Upper lobe of left lung (tissue), 4 donors: Measurements from ENCODE around the gene MRPS2.

Source experiments
- EP300 ChIP-seq, 4 donors: sonication (generic); formaldehyde crosslinking; IDR thresholded peaks; one replicate each; pipeline ENCODE4 v1.5.1; 2017; ENCODE audit warnings: antibody characterized with exemption in 4 of 4, control low read depth in 2 of 4
- POLR2A ChIP-seq, 4 donors: fragments of 450-650 bp; IDR thresholded peaks; one replicate each; pipeline ENCODE4 v1.5.1; 2016 to 2017; ENCODE audit warnings: antibody characterized with exemption in 4 of 4, mild to moderate bottlenecking in 2 of 4
- POLR2AphosphoS5 ChIP-seq, 2 donors: sonication (generic); formaldehyde crosslinking; IDR thresholded peaks; one replicate each; pipeline ENCODE4 v1.5.1; 2017; ENCODE audit warnings: antibody characterized with exemption in 2 of 2
- TF ChIP-seq, protein P1 (sequence below), 6 experiments: fragments of 450-650 bp in 4 of 6; fragments of 200-600 bp in 2 of 6; sonication (generic) in 2 of 6; IDR thresholded peaks; one replicate each; pipeline ENCODE4 v1.5.1; 2016 to 2019; ENCODE audit warnings: antibody characterized with exemption in 6 of 6

GRCh38 chr9:135450956-135451355 lies 49.5 kb upstream of the MRPS2 start:
- TF ChIP-seq, protein P1, sequence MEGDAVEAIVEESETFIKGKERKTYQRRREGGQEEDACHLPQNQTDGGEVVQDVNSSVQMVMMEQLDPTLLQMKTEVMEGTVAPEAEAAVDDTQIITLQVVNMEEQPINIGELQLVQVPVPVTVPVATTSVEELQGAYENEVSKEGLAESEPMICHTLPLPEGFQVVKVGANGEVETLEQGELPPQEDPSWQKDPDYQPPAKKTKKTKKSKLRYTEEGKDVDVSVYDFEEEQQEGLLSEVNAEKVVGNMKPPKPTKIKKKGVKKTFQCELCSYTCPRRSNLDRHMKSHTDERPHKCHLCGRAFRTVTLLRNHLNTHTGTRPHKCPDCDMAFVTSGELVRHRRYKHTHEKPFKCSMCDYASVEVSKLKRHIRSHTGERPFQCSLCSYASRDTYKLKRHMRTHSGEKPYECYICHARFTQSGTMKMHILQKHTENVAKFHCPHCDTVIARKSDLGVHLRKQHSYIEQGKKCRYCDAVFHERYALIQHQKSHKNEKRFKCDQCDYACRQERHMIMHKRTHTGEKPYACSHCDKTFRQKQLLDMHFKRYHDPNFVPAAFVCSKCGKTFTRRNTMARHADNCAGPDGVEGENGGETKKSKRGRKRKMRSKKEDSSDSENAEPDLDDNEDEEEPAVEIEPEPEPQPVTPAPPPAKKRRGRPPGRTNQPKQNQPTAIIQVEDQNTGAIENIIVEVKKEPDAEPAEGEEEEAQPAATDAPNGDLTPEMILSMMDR (IDR thresholded peaks at IDR 0.05) = no peak
- no peak for TF ChIP-seq POLR2AphosphoS5 (IDR thresholded peaks at IDR 0.05)
- TF ChIP-seq POLR2A (IDR thresholded peaks at IDR 0.05) = no peak
- TF ChIP-seq EP300 (IDR thresholded peaks at IDR 0.05) = no peak
